ENCODE measurements around the gene LYG2.

DNA sequence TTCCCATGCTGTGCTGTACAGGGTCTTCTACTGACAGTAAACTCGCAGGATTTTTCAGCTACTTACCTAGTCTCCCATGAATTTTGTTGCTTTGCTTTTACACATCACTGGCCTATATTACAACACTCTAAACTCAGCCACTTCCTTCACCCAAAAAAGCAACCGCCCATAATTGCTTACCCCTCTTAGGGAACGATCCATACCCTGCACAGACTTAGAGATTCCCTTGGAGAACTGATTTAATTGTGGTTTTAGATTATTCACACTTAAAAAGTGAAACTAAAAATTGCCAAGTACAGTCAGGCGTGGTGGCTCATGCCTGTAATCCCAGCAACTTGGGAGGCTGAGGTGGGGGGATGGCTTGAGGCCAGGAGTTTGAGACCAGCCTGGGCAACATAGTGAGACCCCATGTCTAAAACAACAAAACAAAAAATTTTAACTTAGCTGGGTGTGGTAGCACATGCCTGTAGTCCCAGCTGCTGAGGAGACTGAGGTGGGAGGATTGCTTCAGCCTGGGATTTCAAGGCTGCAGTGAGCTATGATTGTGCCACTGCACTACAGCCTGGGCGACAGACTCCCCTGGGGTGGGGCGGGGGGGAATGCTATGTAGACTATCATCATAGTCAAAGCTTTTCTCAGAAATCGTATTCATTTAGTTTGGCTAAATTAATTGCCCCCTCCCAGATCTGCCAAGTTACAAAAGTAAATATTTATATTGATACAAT is 55.2 kb downstream of the LYG2 start:
- TF ChIP-seq EZH2 (IDR thresholded peaks at IDR 0.05; ENCODE audit: insufficient read depth, poor library complexity, severe bottlenecking) (no peak), EZH2phosphoT487 (IDR thresholded peaks at IDR 0.05; ENCODE audit: insufficient read depth, low read depth) (no peak)
